HG02588 (cell line): ENCODE measurements around the gene ACTA2.

ENCODE experiments used
- ATAC-seq: cut with Tn5 transposase; IDR thresholded peaks from one replicate; pipeline ENCODE4 v1.9.1; 2021; ENCODE audit warnings: mild to moderate bottlenecking, moderate library complexity; ENCODE audit not compliant: unreplicated experiment

ACTA2 gene

DNA sequence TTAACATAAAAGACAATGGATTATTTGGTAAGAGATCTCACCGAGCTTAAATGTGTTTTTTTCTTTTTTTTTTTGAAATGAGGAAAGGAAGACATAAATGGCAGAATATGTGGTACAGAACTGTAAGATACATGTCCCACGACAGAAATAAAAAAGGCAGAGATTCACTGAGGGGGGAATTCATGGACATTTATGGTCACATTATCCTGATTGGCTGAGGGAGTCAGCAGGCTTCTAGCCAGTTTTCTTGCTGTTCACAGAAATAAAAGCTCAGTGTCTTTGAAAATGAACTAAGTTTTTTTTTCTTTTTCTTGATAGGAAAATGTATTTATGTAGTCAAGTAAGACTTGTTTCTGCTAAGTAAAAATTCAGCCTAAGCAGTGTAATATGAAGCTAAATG is 29.8 kb upstream of the ACTA2 start:
- ATAC-seq, result no peak

DNA sequence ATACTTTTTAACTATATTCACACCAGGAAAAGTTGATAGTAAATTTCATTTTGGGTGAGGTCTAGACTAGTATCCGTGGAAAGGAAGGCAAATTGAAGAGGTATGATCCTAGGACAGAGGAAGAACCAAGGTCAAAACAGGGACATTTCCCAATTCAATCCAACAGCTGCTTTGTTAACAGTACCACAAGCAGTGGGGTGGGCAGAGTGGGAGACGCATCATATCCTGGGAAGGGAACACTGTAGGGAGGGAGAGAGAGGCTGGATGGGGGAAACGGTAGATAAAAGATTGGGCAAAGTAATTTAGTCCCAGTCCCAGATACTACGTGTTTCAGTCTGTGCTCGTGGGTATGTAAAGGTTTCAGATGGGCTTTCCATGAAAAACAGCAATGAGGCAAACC is 28.9 kb upstream of the ACTA2 start:
- no peak for ATAC-seq

DNA sequence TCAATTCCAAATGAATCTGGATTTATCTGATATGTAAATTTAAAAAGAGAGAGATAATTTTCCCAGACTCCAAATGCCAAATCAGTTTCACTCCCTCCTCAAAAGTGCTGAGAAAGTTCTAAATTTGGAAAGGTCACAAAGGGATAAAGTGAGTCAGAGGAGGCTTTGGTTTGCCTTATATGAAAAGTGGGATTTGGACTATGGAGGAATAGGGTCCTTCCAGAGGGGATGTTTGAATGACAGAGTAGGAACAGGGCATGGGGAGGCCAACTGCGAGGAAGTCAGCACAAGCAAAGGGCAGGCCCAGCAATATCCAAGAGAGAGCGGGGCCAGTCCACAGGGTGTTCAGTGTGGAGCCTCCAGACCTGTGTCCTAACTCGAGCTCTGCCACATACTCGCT is 28.2 kb upstream of the ACTA2 start:
- ATAC-seq, result no peak

DNA sequence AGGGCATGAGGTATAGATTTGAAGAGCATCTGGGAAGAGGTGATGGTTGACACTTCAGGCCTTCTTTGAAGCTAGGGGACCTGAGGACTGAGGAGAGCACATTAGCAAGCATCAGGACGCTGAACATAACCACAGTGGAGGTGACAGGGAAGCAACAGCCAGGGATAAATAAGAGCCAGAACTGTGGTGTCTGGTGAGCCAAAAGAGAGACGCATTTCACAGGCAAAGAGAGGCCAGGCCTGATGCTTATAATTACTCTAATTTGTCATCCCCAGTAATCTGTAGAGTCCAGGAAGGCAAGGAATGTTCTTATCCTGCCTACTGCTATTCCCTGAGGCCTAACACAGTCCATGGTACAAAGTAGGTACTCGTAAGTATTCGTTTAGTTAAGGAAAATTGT is 27.7 kb upstream of the ACTA2 start:
- no peak for ATAC-seq

DNA sequence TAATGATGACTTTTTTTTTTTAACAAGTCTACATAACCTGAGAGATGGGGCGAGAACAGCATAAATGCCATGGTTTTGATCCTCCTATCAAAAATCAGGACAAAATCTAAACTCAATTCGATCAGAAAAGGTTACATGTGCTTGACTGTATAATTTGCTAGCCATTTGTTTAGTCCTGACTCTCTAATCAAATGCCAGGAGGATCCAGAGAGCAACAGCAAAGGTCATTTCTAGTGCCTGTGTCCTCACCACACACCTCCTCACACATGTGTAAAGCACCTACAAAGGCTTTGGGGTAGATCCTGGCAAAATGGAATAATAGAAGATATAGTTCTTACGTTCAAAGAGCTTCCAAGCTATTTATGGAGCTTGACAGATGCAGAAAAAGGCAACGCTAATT is 27.0 kb upstream of the ACTA2 start:
- ATAC-seq, result no peak

DNA sequence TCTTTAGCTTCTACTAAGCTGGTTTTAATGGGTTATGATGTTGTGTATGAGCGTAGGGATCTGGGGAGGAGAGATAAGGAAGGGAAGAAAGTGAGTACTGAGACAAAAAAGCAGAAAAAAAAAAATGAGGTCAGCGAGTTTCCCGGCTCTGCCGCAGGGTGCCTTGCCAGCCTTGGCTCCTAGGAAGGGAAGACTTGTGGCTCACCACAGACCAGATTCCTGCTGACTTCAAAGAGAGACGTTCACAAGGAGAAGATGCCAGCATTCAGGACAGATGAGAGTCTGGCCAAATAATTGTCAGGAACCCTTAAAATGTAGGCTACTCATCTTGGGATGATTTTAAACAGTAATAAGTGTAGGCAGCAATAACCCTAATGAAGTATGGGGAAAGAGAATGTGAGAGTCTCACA is 26.6 kb upstream of the ACTA2 start:
- ATAC-seq, result no peak

DNA sequence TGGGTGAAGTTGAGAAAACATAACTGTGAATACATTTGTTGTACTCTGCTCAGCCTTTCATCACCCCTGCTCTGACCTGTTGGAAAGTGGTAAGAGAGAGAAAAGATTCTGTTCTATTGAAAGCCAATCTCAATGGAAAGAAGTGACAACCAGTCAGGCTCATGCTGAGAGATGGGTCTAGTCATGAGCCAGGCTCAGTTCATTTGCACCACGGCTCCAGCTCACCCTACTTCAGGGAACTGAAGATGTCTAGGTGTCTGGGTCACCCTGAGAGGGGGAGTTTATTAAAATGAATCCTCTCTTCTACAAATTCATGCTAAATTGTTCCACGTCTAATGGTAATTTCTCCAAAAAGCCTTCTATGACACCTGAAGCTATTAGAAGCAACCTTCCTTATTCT is 25.9 kb upstream of the ACTA2 start:
- ATAC-seq, result no peak

DNA sequence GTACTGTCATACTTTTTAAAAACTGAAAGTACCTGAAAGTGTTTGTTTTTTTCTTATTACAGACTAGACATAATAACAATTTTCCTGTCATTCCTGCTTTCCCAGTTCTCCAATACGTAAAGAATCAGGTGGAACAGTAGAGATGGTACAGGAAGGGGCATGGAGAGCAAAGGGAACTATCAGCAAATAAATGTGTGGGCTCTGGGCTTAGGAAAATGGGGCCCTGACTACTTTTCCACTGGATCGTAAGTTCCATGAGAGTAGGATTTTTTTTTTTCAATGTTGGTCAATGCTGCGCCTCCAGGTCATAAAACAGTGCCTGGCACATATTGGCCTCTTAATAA is 22.8 kb upstream of the ACTA2 start:
- ATAC-seq, result no peak

DNA sequence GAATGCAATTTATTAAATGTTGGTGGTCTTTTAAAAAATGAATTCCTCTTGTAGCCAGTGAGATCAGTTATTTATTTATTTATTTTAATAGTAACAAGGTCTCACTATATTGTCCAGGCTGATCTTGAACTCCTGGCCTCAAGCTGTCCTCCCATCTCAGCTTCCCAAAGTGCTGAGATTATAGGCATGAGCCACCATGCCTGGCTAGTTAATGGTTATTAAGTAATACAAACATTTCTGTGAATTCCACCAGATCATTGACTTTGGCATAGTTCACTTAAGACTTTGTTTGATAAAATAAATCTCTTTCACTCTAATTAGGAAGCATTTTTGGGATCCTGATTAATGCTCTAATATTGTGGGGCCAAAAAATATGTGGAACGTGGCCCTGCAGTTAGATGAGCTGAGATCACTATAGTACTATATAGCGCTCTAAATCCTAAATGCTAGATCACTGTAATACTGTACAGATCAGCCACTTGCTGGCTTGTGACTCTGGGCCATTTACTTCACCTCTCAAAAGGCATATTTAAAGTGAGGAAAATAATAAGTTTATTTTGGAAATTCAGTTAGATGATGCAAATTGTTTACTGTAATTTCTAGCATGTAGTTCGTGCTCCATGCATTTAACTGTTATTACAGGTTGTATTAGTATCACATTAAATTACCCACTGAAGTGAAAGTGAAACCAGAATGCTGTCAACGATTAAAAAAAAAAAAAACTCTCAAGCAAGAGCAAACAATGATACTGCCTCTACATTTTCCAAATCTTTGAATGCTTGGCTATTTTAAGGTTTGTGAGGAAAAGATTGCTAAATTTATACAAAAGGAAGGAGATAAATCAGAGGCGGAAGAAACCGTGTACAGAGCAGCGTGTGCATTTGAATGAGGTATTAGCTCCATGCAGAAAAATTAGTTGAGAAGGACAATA is 22.1 kb upstream of the ACTA2 start:
- no peak for ATAC-seq

DNA sequence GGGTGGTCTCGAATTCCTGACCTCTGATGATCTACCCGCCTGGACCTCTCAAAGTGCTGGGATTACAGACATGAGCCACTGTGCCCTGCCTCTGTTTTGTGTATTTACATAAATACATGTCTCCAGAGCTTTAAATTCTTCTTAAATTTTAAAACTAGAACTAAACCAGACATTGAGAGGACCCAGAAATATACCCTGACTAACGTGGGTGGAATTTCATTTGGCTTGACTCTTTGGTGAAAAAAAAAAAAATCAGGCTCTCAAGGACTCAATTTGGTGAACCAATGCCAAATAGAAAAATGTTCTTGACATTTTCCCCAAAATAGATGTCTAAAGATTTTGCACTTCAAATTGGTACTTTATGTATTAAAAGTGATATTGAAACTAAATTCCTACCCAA is 21.4 kb upstream of the ACTA2 start:
- no peak for ATAC-seq

DNA sequence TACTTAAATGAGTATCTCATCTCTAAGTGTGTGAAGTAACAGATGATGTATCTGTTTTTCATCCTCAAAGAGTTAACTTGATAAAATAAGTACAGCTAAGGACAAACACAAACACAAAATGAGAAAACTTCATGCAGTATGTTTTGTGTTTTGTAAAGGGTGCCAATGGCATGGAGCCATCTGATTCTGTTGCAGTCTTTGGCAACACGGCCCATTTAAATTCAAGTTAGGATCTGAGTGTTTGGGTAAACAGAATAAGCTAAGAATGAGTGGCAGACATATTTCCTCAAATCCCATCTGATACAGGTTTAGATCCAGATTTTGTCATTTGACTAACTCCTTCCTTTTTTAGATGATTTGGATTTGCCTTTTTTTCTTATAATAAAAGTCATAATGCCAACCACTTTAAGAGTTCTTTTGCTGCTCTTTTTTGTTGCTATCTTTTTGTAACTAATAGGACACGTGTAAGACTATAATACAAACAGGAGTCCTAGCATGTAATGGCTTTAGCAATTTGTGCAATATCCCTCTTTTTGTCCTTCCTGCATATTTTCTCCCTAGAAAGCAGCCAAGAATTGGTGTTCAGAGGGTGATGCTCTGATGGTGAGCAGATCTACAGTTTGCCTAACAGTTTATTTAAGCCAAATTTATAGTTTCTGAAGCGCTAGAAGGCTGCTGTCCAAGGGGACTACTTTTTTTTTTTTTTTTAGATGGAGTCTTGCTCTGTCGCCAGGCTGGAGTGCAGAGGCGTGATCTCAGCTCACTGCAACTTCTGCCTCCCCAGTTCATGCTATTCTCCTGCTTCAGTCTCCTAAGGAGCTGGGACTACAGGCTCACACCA is 18.9 kb upstream of the ACTA2 start:
- no peak for ATAC-seq

DNA sequence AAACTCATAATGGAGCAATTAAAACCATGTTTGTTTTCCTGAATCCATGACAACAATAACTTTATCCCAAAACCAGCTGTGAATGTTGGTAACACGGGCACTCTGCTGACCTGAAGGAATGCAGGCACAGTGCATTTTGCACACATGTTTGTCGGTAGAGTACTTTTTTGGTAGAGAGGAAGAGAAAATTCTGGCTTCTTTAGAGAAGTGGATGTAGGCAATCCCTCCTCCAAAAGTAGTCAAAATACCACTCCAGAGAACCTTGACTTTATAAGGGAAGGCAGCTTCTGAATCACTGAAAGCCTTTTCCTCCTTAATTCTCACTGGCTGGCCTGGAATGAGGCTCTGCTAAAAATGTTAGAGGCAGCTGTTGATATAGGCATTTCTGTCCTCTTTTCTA is 15.8 kb upstream of the ACTA2 start:
- no peak for ATAC-seq

DNA sequence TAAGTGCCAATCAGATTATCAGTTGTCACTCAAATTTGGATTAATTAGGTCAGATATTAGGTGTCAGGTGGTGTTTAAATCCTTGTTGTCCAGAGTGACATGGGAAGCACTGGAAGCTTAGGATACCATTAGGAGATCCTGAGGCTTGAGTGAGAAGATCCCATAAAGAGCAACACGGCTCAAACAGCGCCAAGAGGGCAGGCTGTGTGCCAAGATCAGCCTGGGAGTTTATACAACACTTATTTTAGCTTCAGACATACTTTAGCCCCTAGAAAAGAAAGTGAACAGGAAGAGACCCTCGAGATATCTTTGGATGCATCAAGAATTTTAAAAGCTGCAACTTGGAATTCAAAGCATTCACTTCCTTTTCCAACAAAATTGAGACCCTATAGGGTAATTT is 14.2 kb upstream of the ACTA2 start:
- ATAC-seq, result no peak

DNA sequence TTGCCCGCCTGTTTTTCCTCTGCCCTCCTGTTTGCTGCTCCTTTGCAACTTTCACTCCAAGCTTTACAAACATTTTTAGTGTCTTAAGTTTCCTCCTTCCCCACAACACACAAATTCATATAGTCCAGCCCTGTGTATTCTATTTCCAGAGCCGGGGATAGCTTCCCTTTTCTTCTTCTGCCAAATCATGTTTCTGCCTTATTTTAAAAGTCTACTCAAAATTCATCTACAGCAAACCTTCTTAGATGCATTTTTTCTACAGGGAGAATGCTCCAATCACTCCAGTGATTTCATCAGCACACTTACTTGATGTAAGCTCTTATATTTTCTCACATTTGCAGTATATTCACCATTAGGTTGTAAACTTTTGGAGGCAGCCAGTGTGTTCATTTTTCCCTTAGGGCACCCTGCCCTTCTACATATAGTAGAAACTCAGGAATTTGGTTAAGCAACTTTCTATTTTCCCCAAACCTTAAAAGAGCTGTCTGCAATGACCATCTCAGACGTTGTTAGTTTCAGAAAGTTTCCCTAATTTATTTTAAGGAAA is 12.4 kb upstream of the ACTA2 start:
- no peak for ATAC-seq

DNA sequence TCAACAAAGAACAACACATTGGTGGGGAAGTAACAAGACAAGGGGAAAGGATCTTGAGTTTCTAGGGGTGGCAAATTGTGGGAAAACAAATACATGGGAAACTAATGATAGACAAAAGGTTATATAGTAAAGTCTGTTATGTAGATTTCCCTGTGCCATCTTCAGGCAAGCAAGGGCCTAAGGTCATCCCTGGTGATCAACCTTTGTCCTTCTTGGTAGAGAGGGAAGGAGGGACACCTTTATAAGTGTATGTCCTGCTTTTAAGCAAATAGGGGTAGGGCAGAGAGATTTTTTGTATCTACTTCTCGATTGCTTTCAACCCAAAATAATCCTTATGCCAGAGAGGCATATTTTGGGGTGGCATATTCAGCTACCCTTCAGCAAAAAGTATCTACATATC is 11.8 kb upstream of the ACTA2 start:
- ATAC-seq, result no peak

DNA sequence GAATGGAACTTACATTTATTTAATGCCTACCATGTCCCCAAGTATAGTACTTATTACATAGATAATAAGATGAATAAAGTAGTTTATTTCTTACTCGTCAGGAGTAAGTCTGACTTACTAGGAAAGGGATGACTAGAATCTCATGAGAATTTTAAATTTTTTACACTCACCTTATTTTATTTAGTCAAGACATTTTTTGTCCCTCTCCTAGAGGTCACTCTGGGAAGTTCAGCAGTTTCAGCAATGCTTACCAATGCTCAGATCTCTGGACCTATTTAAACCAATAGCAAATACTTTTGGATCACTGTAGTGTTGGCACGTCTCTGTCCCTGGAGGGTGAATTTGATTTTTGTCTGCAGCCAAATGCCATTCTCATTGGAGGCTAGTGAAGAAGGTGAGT is 10.7 kb upstream of the ACTA2 start:
- no peak for ATAC-seq

DNA sequence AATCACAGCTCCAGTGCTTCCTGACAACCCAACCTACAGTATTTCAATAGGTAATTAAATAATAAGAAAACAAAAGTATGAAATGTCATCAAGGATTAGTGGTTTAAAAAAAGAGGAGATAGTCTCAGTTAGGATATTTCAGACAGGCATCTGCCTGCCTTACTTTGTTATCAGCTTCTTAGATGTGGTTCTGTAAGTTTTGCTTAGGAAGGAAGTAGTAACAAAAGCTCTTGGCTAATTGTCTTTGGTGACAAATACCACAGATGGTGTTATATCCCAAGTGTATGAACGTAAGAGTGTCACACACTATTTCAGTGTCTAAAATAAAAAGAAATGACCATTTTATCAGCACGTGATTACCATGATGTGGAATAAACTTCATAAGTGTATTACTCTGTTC is 9.8 kb upstream of the ACTA2 start:
- no peak for ATAC-seq

DNA sequence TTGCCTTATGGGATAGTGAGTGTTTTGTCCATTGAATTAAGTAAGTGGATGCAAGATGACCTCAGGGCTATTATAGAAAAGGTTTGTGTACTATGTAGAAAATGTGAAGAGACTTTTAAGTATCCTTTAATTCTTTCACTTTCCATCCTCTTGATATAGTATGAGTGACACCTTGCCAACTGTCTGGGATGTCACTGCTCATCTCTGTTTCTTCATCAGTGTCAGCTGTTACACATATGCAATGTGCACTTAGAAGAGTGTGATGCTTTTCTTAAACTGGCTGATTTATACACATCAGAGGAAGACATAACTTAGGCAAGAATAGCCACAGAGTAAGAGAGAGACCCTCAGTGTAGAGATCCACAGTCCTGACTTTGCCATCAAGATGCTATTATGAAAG is 8.7 kb upstream of the ACTA2 start:
- ATAC-seq, result no peak

DNA sequence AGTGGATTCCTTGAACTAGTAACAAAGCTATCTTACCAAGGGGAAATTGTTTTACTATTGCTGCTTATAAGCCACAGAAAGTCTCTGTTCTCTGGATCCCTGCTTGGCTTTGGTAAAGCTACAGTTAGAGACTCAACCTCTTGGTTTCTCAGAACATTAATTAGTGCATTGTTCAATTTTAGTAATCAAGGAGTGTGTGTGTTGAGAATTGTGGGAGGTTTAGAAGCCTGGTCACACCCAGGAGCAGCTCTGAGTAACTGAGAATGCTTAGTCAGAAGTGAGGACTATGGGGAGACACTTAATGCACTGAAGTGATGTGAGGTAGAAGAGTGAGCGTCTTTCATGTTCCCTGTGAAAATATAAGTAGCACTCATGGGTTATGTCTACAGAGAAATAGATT is 8.2 kb upstream of the ACTA2 start:
- ATAC-seq, result no peak

DNA sequence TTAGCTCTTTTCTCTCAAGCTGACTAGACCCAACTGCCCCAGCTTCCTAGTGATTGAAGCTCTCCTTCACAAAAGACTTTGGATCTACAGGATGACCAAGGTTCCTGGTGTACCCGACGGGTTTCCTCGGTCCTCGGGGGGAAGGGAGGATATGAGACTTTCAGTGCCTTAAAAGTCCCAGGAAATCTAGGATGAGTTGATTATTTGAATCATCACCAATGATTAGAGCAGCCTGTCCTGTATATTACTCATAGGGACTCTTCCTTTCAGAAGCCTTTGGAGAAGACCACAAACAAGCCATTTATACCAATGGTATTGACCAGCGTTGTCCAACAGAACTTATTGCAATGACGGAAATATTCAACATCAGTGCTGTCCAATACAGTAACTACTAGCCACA is 6.1 kb upstream of the ACTA2 start:
- no peak for ATAC-seq

DNA sequence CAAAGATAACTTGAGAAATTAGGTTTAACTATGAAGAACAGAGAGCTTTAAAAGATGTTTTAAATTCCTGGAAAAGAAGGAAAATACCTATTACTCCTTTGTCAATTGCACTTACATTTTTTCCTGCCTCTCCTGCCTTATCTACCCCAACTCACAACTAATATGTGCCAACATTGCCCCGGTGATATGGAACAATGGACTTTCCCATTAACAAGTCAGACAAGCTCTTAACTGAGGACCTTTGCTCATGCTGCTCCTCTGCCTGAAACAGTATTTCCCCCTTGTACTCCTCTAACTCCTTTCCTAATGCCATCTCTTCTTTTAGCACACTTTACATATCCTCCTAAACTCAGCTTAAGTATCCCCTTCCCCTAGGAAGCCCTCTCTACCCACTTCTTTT is 4.8 kb upstream of the ACTA2 start:
- ATAC-seq, result no peak

DNA sequence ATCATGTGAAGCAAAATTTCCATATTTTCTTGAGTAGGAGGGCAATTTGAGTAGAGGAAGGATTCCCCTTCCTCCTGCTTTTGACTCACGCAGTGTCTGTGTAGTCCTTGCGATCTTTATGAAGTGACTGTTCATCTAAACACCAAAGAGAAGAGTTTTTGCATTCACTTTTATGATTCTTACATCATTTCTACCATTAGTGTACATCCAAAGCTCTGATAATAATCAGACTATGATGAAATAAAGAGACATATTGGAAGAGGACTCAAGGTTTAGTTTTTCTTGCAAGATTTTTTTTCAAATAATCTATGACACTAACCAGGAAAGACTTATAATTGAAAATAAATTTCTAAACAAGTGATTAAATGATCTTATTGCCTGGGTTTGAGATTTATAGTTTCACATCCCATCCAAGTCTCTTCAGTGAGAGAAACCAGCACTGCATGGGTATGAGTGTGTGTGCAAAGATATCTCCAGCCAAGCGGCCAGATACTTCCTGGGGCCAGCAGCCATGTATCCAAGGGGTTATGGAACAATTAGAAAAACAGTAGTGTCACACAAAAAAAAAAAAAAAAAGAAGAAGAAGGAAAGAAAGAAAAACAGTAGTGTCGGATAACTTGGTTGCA is 2.0 kb upstream of the ACTA2 start:
- ATAC-seq, result no peak
